HL-60 (cell line): ENCODE measurements around the gene BRSK1.

ENCODE experiments used
- POLR2AphosphoS5 ChIP-seq: IDR thresholded peaks from 2 replicates; pipeline ENCODE4 v1.6.1; 2012; ENCODE audit warnings: low read depth
- TF ChIP-seq, protein P1 (sequence below): IDR thresholded peaks from one replicate; pipeline ENCODE4 v1.5.1; 2011; ENCODE audit warnings: low read length, control low read depth, inconsistent platforms; ENCODE audit not compliant: insufficient read depth
- TF ChIP-seq, protein P2 (sequence below): IDR thresholded peaks from 2 replicates; pipeline ENCODE4 v1.6.1; 2012; ENCODE audit warnings: low read depth; ENCODE audit not compliant: insufficient replicate concordance

DNA sequence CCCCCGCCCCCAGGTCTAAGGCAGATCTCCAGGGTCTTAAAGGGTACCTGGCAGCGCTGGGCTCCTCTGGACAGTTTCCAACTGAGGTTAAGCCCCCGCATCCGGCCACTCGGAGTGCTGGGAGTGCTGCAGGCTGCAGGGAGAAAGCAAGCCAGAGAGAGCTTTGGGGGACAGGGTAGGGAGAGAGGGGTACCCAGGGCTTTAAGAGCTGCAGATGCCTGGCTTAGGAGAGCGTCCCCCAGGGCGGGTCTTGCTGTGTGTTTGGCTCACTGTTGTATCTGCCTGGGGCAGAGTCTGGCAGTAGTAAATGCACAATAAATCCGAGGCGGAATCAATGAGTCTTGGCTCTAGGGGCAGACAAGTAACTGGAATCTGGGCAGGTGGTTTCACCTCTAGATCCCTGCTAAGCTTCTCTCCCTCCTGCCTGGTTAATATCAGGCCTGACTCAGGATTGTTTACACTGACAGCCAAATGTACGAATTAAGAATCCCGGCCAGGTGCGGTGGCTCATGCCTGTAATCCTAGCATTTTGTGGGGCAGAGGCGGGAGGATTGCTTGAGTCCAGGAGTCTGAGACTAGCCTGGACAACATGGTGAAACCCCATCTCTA, 71.5 kb downstream of the BRSK1 start:
- TF ChIP-seq, protein P1, sequence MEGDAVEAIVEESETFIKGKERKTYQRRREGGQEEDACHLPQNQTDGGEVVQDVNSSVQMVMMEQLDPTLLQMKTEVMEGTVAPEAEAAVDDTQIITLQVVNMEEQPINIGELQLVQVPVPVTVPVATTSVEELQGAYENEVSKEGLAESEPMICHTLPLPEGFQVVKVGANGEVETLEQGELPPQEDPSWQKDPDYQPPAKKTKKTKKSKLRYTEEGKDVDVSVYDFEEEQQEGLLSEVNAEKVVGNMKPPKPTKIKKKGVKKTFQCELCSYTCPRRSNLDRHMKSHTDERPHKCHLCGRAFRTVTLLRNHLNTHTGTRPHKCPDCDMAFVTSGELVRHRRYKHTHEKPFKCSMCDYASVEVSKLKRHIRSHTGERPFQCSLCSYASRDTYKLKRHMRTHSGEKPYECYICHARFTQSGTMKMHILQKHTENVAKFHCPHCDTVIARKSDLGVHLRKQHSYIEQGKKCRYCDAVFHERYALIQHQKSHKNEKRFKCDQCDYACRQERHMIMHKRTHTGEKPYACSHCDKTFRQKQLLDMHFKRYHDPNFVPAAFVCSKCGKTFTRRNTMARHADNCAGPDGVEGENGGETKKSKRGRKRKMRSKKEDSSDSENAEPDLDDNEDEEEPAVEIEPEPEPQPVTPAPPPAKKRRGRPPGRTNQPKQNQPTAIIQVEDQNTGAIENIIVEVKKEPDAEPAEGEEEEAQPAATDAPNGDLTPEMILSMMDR, result no peak
- no peak for TF ChIP-seq POLR2AphosphoS5
- TF ChIP-seq, protein P2, sequence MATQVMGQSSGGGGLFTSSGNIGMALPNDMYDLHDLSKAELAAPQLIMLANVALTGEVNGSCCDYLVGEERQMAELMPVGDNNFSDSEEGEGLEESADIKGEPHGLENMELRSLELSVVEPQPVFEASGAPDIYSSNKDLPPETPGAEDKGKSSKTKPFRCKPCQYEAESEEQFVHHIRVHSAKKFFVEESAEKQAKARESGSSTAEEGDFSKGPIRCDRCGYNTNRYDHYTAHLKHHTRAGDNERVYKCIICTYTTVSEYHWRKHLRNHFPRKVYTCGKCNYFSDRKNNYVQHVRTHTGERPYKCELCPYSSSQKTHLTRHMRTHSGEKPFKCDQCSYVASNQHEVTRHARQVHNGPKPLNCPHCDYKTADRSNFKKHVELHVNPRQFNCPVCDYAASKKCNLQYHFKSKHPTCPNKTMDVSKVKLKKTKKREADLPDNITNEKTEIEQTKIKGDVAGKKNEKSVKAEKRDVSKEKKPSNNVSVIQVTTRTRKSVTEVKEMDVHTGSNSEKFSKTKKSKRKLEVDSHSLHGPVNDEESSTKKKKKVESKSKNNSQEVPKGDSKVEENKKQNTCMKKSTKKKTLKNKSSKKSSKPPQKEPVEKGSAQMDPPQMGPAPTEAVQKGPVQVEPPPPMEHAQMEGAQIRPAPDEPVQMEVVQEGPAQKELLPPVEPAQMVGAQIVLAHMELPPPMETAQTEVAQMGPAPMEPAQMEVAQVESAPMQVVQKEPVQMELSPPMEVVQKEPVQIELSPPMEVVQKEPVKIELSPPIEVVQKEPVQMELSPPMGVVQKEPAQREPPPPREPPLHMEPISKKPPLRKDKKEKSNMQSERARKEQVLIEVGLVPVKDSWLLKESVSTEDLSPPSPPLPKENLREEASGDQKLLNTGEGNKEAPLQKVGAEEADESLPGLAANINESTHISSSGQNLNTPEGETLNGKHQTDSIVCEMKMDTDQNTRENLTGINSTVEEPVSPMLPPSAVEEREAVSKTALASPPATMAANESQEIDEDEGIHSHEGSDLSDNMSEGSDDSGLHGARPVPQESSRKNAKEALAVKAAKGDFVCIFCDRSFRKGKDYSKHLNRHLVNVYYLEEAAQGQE, result no peak
